PC-9 (cell line): ENCODE measurements around the gene DDOST. TPM values are rescaled to one million over a fixed set of nuclear protein-coding genes. Genes with fewer than 3 reads are reported as not detected.

Source experiments
- BruUV-seq: library from RNA; stranded (reverse); fragments of 400-500 nt; replicated peaks from 2 replicates; lab custom pipeline; 2021; lab: Mats Ljungman, UMichigan
- CTCF ChIA-PET: fragments of 300-600 bp; sonication (Branson Sonifier 250); formaldehyde crosslinking; loops from one replicate; lab custom pipeline; 2022; ENCODE audit warnings: antibody characterized with exemption; lab: Charles Lee
- POLR2A ChIA-PET: fragments of 300-600 bp; sonication (Branson Sonifier 250); formaldehyde crosslinking; loops from one replicate; lab custom pipeline; 2022; ENCODE audit warnings: antibody characterized with exemption; ENCODE audit not compliant: unreplicated experiment; lab: Charles Lee
- DNase-seq, 2 experiments: peaks; one replicate each; pipeline versions ENCODE4 v3.0.0 to v3.0.0-alpha.2; 2015 to 2022; ENCODE audit warnings: mixed read lengths in 1 of 2
- H2AFZ ChIP-seq: fragments of 200-600 bp; sonication (generic); 2 replicates; pipeline ENCODE4 v1.8.1; 2017; ENCODE audit warnings: antibody characterized with exemption
- H3F3A ChIP-seq: fragments of 200-600 bp; sonication (generic); 2 replicates; pipeline ENCODE4 v1.8.1; 2017; ENCODE audit warnings: antibody characterized with exemption, mild to moderate bottlenecking, low read depth; ENCODE audit not compliant: insufficient read depth
- H3K27ac ChIP-seq: fragments of 200-600 bp; sonication (generic); 2 replicates; pipeline ENCODE4 v1.6.1; 2016; ENCODE audit warnings: mixed run types
- H3K27me3 ChIP-seq: fragments of 200-600 bp; sonication (generic); 2 replicates; pipeline ENCODE4 v1.6.1; 2016; ENCODE audit warnings: low read depth, mixed run types; ENCODE audit not compliant: insufficient read depth
- H3K36me3 ChIP-seq: fragments of 200-600 bp; sonication (generic); 2 replicates; pipeline ENCODE4 v1.6.1; 2016; ENCODE audit warnings: low read depth, mixed run types
- H3K4me1 ChIP-seq: fragments of 200-600 bp; sonication (generic); replicated peaks from 2 replicates; pipeline ENCODE4 v1.6.1; 2016; ENCODE audit warnings: mixed run types; ENCODE audit not compliant: insufficient read depth
- H3K4me2 ChIP-seq: fragments of 200-600 bp; sonication (generic); 2 replicates; pipeline ENCODE4 v1.6.1; 2017; ENCODE audit warnings: mixed run types
- H3K4me3 ChIP-seq: fragments of 200-600 bp; sonication (generic); 2 replicates; pipeline ENCODE4 v1.6.1; 2016; ENCODE audit warnings: mixed run types
- H3K79me2 ChIP-seq: fragments of 200-600 bp; sonication (generic); 2 replicates; pipeline ENCODE4 v1.6.1; 2017; ENCODE audit warnings: low read depth, mixed run types
- H3K9me2 ChIP-seq: fragments of 200-600 bp; sonication (generic); 2 replicates; pipeline ENCODE4 v1.8.1; 2017; ENCODE audit warnings: mild to moderate bottlenecking; ENCODE audit not compliant: insufficient read depth
- H3K9me3 ChIP-seq: fragments of 200-600 bp; sonication (generic); 2 replicates; pipeline ENCODE4 v1.8.1; 2016; ENCODE audit warnings: low read depth; ENCODE audit not compliant: insufficient read depth
- H4K20me1 ChIP-seq: fragments of 200-600 bp; sonication (generic); 2 replicates; pipeline ENCODE4 v1.8.1; 2017; ENCODE audit not compliant: insufficient read depth
- CTCF ChIP-seq: fragments of 200-600 bp; sonication (generic); conservative IDR thresholded peaks from 2 replicates; pipeline ENCODE4 v1.6.1; 2017; ENCODE audit warnings: mixed run types, antibody characterized with exemption, mild to moderate bottlenecking, moderate library complexity
- EZH2 ChIP-seq: fragments of 200-600 bp; sonication (generic); IDR thresholded peaks from 2 replicates; pipeline ENCODE4 v1.8.0; 2017; ENCODE audit warnings: antibody characterized with exemption, low read depth
- intact Hi-C: fragments of 100-400 bp; cut with micrococcal nuclease; formaldehyde crosslinking; loops from one replicate; pipeline ENCODE4 v1.10.0; 2022; ENCODE audit not compliant: unreplicated experiment
- total RNA-seq: library from RNA; stranded (reverse); gene quantifications from 2 replicates; pipeline ENCODE4 v1.2.3, GENCODE V29; 2021

Gene DDOST
- total RNA-seq, 1 experiment from 2014 or later, result 251 TPM

DNA sequence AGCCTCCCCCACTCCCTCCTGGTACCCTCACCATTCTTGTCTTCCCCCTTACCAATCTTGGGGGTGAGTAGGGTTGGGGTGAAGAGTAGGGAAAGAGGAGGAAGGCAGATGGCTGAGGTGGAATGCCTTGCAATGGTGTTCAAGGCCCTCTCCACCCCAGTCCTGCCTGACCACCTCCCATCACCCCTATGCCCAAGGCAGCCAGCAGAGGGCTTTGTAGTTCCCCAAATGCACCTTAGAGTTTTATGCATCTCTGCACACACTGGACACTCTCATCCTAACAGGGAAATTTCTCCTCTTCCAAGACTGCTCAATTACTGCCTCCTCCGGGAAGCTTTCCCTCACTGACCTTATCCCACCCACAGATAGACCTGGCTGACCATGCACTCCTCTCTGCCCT is 41.2 kb upstream of the DDOST start:
- TF ChIP-seq EZH2, result no peak
- TF ChIP-seq CTCF, result peak; percentile 36; the same call in 1 of the 2 replicates
- CTCF ChIA-PET, result interaction anchor here (0.6 kb wide), 1 partner anchor 46 kb away, joined by 4 read pairs; no protein-coding TSS in a partner anchor
- intact Hi-C loops, result no loop called here

DNA sequence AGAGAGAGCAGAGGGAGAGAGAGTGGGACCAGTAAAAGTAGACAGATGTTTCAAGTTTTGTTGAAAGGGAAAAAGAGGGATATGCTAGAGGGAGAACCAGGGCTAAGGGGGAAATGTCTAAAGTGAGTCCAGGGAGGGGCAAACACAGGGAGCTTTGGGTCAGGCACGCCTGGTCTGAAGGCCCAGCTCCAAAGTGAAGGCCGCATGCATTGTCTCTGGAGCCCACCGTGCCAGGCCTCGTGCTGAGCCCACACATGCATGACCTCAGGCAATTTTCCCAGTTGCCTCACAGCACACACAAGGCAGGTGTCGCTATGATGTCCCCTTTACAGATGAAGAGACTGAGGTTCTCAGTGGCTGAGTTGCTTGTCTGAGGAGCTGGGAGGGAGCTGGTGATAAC is 40.7 kb upstream of the DDOST start:
- no peaks in the 10 kb centered on the region for H3K79me2 ChIP-seq
- H3K9me2 ChIP-seq, result no peaks in the 10 kb centered on the region
- H3K4me3 ChIP-seq, result no peak overlapping the region
- BruUV-seq, result no TSS peak
- ChIA-PET POLR2A (interaction anchor here (0.6 kb wide), 1 partner anchor 1406 kb away, joined by 7 read pairs; no protein-coding TSS in a partner anchor), CTCF (interaction anchor here (0.6 kb wide), 1 partner anchor 46 kb away, joined by 4 read pairs; no protein-coding TSS in a partner anchor)
- peaks cover 5% of the 10 kb centered on the region; the same call in 1 of the 2 replicates for H3K4me1 ChIP-seq
- TF ChIP-seq EZH2 (no peak), CTCF (no peak)
- no peaks in the 10 kb centered on the region for H3K27me3 ChIP-seq
- no peak overlapping the region for H3K4me2 ChIP-seq
- no peaks in the 10 kb centered on the region; the same call in 1 of the 2 replicates for H3F3A ChIP-seq
- no peaks in the 10 kb centered on the region for H3K9me3 ChIP-seq
- H2AFZ ChIP-seq, result no peak overlapping the region
- H3K36me3 ChIP-seq, result no peaks in the 10 kb centered on the region
- H4K20me1 ChIP-seq, result no peaks in the 10 kb centered on the region
- no peak overlapping the region for H3K27ac ChIP-seq
- no peak for DNase-seq
- intact Hi-C loops, result no loop called here

More for the DNA sequence above, 41.2 kb upstream of the DDOST start:
- Histone ChIP-seq H3K9me3 (no peaks in the 10 kb centered on the region), H3K4me2 (no peak overlapping the region), H3K9me2 (no peaks in the 10 kb centered on the region), H3K79me2 (no peaks in the 10 kb centered on the region), H2AFZ (no peak overlapping the region), H3F3A (no peaks in the 10 kb centered on the region; the same call in 1 of the 2 replicates), H3K27ac (no peak overlapping the region), H3K27me3 (no peaks in the 10 kb centered on the region), H3K4me3 (no peak overlapping the region), H3K36me3 (no peaks in the 10 kb centered on the region), H3K4me1 (0 out of 2 replicates have a peak, but pooled peaks cover under 1% of the 10 kb centered on the region), H4K20me1 (no peaks in the 10 kb centered on the region)
- no TSS peak for BruUV-seq
- POLR2A ChIA-PET, result no interaction called here
- no peak for DNase-seq

- Histone ChIP-seq H3K9me2 (no peaks in the 10 kb centered on the region), H3K4me3 (no peak overlapping the region), H3K79me2 (no peaks in the 10 kb centered on the region), H4K20me1 (no peaks in the 10 kb centered on the region), H3K36me3 (no peaks in the 10 kb centered on the region), H3K27ac (no peak overlapping the region), H3F3A (no peaks in the 10 kb centered on the region; the same call in 1 of the 2 replicates), H3K27me3 (no peaks in the 10 kb centered on the region), H2AFZ (no peak overlapping the region), H3K9me3 (no peaks in the 10 kb centered on the region), H3K4me2 (no peak overlapping the region), H3K4me1 (peaks cover 5% of the 10 kb centered on the region; the same call in 1 of the 2 replicates)
- no peak for DNase-seq
- intact Hi-C loops, result no loop called here
- POLR2A ChIA-PET, result interaction anchor here (0.6 kb wide), 1 partner anchor 1406 kb away, joined by 7 read pairs; no protein-coding TSS in a partner anchor
- CTCF ChIA-PET, result no interaction called here
- BruUV-seq, result no TSS peak
- TF ChIP-seq EZH2 (no peak), CTCF (no peak)
Measured at GRCh38 chr1:20701446-20701845, 40.3 kb upstream of the DDOST start.
